Spleen (tissue), 11 donors: ENCODE measurements around the gene DEK. TPM values are rescaled to one million over a fixed set of nuclear protein-coding genes. Genes with fewer than 3 reads are reported as not detected.

ENCODE experiments used
- DNase-seq: peaks from one replicate; pipeline ENCODE4 v3.0.0-alpha.2; 2020
- H3K27ac ChIP-seq, 8 donors: fragments of 200-600 bp; sonication (generic) in 7 of 8; 1 replicate in 4 of 8; 2 replicates in 4 of 8; pipeline versions ENCODE4 v1.5.0 to v1.8.0; 2016 to 2021; ENCODE audit warnings: inconsistent platforms in 4 of 8, mild to moderate bottlenecking in 4 of 8, moderate library complexity in 1 of 8
- H3K27me3 ChIP-seq, 7 donors: fragments of 200-600 bp; sonication (generic) in 6 of 7; replicated peaks in 1 of 7; 1 replicate in 4 of 7; 2 replicates in 3 of 7; pipeline versions ENCODE4 v1.5.0 to v1.8.0; 2016 to 2021; ENCODE audit warnings: inconsistent platforms in 3 of 7, mild to moderate bottlenecking in 1 of 7
- H3K36me3 ChIP-seq, 6 donors: fragments of 200-600 bp; sonication (generic) in 5 of 6; 1 replicate in 4 of 6; 2 replicates in 2 of 6; pipeline versions ENCODE4 v1.5.0 to v1.8.0; 2016 to 2021; ENCODE audit warnings: inconsistent platforms in 2 of 6
- H3K4me1 ChIP-seq, 6 donors: fragments of 200-600 bp; sonication (generic) in 5 of 6; 1 replicate in 3 of 6; 2 replicates in 3 of 6; pipeline versions ENCODE4 v1.5.0 to v1.8.0; 2016 to 2021; ENCODE audit warnings: inconsistent platforms in 3 of 6
- H3K4me3 ChIP-seq, 8 donors: fragments of 200-600 bp; sonication (generic) in 7 of 8; 1 replicate in 4 of 8; 2 replicates in 4 of 8; pipeline versions ENCODE4 v1.5.0 to v1.8.0; 2016 to 2021; ENCODE audit warnings: inconsistent platforms in 4 of 8, mild to moderate bottlenecking in 4 of 8, moderate library complexity in 2 of 8
- H3K9me3 ChIP-seq, 8 donors: fragments of 200-600 bp; sonication (generic) in 7 of 8; 1 replicate in 4 of 8; 2 replicates in 4 of 8; pipeline versions ENCODE4 v1.5.0 to v1.8.0; 2016 to 2021; ENCODE audit warnings: inconsistent platforms in 4 of 8
- CTCF ChIP-seq, 11 experiments: fragments of 200-600 bp in 7 of 11; fragments of 450-650 bp in 4 of 11; sonication (generic) in 4 of 11; IDR thresholded peaks in 8 of 11; conservative IDR thresholded peaks in 3 of 11; 1 replicate in 7 of 11; 2 replicates in 4 of 11; pipeline versions ENCODE4 v1.4.0 to v1.8.0; 2016 to 2021; ENCODE audit warnings: antibody characterized with exemption in 11 of 11, inconsistent platforms in 4 of 11, mild to moderate bottlenecking in 1 of 11
- POLR2A ChIP-seq, 3 donors: fragments of 450-650 bp; IDR thresholded peaks; one replicate each; pipeline ENCODE4 v1.5.1; 2017; ENCODE audit warnings: antibody characterized with exemption in 3 of 3, mild to moderate bottlenecking in 1 of 3
- POLR2AphosphoS5 ChIP-seq, 3 donors: sonication (generic); formaldehyde crosslinking; IDR thresholded peaks; one replicate each; pipeline ENCODE4 v1.5.1; 2017; ENCODE audit warnings: antibody characterized with exemption in 3 of 3
- WGBS, 5 donors: extraction: QIAGEN DNeasy Blood & Tissue Kit in 3 of 5; methylation state at CpG; one replicate each; pipeline versions ENCODE4 v1.1.5 to v1.1.7; 2013 to 2018; 5-methylcytosine and 5-hydroxymethylcytosine counted together
- intact Hi-C: fragments of 100-400 bp; cut with DNase I; formaldehyde crosslinking; loops from one replicate; pipeline ENCODE4 v1.15.0; 2023; ENCODE audit warnings: low total_unique reads
- polyA plus RNA-seq, 3 donors: library from polyadenylated mRNA; stranded (reverse); fragments of 200-250 nt; gene quantifications; one replicate each; pipeline ENCODE4 v1.2.1, GENCODE V29; 2013
- total RNA-seq, 7 donors: library from RNA; depleted of rRNA in 3 of 7; stranded (reverse); fragments of >200 nt in 3 of 7; fragmentation: NEBNext Ultra II Directional in 4 of 7; extraction: Animal tissue kit (Norgen Biotek cat#: 25700) in 4 of 7; gene quantifications; one replicate each; pipeline versions ENCODE4 v1.1.0 to v1.2.1, GENCODE V29; 2016 to 2021
- donor health status: healthy with polysubstance abuse.
- donor health status: DM: no; HTN: no; CAD: no; lungs with moderate emphysema.
- donor health status: DM: no; HTN: no; CAD: no.
- donor health status: Bipolar disorder and iron deficiency.
- donor health status: healthy.
- donor health status: DM: no; HTN: no; CAD: no.
- donor health status: DM: yes; HTN: yes; CAD: no.

The DEK gene
- total and polyA plus RNA-seq, 10 donors = 27.4 to 133 (median 73.9) TPM

- WGBS, 5 donors = 83 to 94% (median 89%) methylated on average over 11 of the region's 11 CpGs
- TF ChIP-seq POLR2A (IDR thresholded peaks at IDR 0.05) (no peak), POLR2AphosphoS5 (IDR thresholded peaks at IDR 0.05) (no peak), CTCF (IDR thresholded peaks at IDR 0.05 in 8 of 11, conservative IDR thresholded peaks at IDR 0.05 in 3 of 11) (no peak)
- no peak for DNase-seq
- H3K36me3 ChIP-seq = peaks cover 2 to 93% (median 42%) of the 10 kb centered on the region in 6 donors
- H3K4me1 ChIP-seq = peaks cover 0 to 3% (median 0%) of the 10 kb centered on the region in 6 donors
- no peak overlapping the region for H3K4me3 ChIP-seq
- H3K9me3 ChIP-seq = no peaks in the 10 kb centered on the region
- H3K27me3 ChIP-seq = no peaks in the 10 kb centered on the region
- H3K27ac ChIP-seq = no peak overlapping the region
- intact Hi-C loops = no loop called here
Observed at GRCh38 chr6:18242062-18242851, 22.1 kb downstream of the DEK start.

GRCh38 chr6:18241208-18242038 lies 22.9 kb downstream of the DEK start:
- Histone ChIP-seq H3K27ac (no peak overlapping the region), H3K4me3 (no peak overlapping the region), H3K36me3 (peaks cover 6 to 93% (median 49%) of the 10 kb centered on the region in 6 donors), H3K27me3 (no peaks in the 10 kb centered on the region), H3K4me1 (peaks cover 0 to 3% (median 0%) of the 10 kb centered on the region in 6 donors), H3K9me3 (no peaks in the 10 kb centered on the region)
- TF ChIP-seq CTCF (IDR thresholded peaks at IDR 0.05 in 8 of 11, conservative IDR thresholded peaks at IDR 0.05 in 3 of 11) = no peak
- no peak for TF ChIP-seq POLR2A (IDR thresholded peaks at IDR 0.05)
- TF ChIP-seq POLR2AphosphoS5 (IDR thresholded peaks at IDR 0.05) = no peak
- intact Hi-C loops = no loop called here
- 79 to 91% (median 86%) methylated on average over 1 of the region's 1 CpG for WGBS, 5 donors
- no peak for DNase-seq

- intact Hi-C loops = no loop called here
- no peaks in the 10 kb centered on the region for H3K27me3 ChIP-seq
Observed at GRCh38 chr6:18240230-18240629, 24.1 kb downstream of the DEK start.

More at GRCh38 chr6:18240230-18240629, 24.1 kb downstream of the DEK start:
- 83 to 90% (median 84%) methylated on average over 2 of the region's 2 CpGs for WGBS, 5 donors
- DNase-seq = no peak
- Histone ChIP-seq H3K27ac (no peak overlapping the region), H3K4me3 (no peak overlapping the region), H3K9me3 (no peaks in the 10 kb centered on the region), H3K4me1 (peaks cover 0 to 3% (median 0%) of the 10 kb centered on the region in 6 donors), H3K36me3 (peaks cover 7 to 93% (median 51%) of the 10 kb centered on the region in 6 donors)
- TF ChIP-seq CTCF (IDR thresholded peaks at IDR 0.05 in 8 of 11, conservative IDR thresholded peaks at IDR 0.05 in 3 of 11) (no peak), POLR2AphosphoS5 (IDR thresholded peaks at IDR 0.05) (no peak), POLR2A (IDR thresholded peaks at IDR 0.05) (no peak)
